Motor neuron (in vitro differentiated cells): ENCODE measurements around the gene ZMIZ1. TPM values are rescaled to one million over a fixed set of nuclear protein-coding genes. Genes with fewer than 3 reads are reported as not detected.

Source experiments
- ATAC-seq, 8 experiments: fragments of 200-7000 bp; cut with Tn5 transposase; replicated peaks in 6 of 8; 2 replicates each; pipeline ENCODE4 v1.8.0; 2021; ENCODE audit warnings: mild to moderate bottlenecking in 8 of 8, moderate library complexity in 8 of 8
- H3K27ac ChIP-seq, 2 donors: fragments of 250-450 bp; sonication (Bioruptor Pico); 2 replicates each; pipeline ENCODE4 v1.9.0; 2021; ENCODE audit warnings: antibody characterized with exemption in 2 of 2, mild to moderate bottlenecking in 2 of 2, moderate library complexity in 1 of 2
- H3K4me1 ChIP-seq, 2 donors: fragments of 250-450 bp; sonication (Bioruptor Pico); replicated peaks in 1 of 2; 2 replicates each; pipeline ENCODE4 v1.6.1; 2021; ENCODE audit warnings: antibody characterized with exemption in 2 of 2, mild to moderate bottlenecking in 2 of 2, moderate library complexity in 1 of 2
- H3K4me3 ChIP-seq, 5 donors: fragments of 250-450 bp; sonication (Bioruptor Pico); 2 replicates each; pipeline ENCODE4 v1.9.0; 2021; ENCODE audit warnings: antibody characterized with exemption in 5 of 5, mild to moderate bottlenecking in 5 of 5, moderate library complexity in 4 of 5
- WGBS, 10 experiments: fragments of 450-650 bp; shearing (Covaris generic); methylation state at CpG; one replicate each; pipeline ENCODE4 v1.0.0; 2022; 5-methylcytosine and 5-hydroxymethylcytosine counted together
- in situ Hi-C, 9 experiments: fragments of 400-800 bp; cut with MboI; loops; one replicate each; pipeline ENCODE4 v1.15.0; 2021; ENCODE audit warnings: low sequenced_read_pairs in 9 of 9, low pct_unique_long_range_greater_than_20kb in 2 of 9; ENCODE audit not compliant: unreplicated experiment in 9 of 9
- total RNA-seq, 8 experiments: library from RNA; unstranded; fragments of 300-600 nt; gene quantifications; 2 replicates each; pipeline versions ENCODE4 v1.2.3 to v1.2.4, GENCODE V29; 2022

ZMIZ1 gene
- total RNA-seq, 8 experiments from 2014 or later = 15.8 to 79.9 (median 50.0) TPM

DNA sequence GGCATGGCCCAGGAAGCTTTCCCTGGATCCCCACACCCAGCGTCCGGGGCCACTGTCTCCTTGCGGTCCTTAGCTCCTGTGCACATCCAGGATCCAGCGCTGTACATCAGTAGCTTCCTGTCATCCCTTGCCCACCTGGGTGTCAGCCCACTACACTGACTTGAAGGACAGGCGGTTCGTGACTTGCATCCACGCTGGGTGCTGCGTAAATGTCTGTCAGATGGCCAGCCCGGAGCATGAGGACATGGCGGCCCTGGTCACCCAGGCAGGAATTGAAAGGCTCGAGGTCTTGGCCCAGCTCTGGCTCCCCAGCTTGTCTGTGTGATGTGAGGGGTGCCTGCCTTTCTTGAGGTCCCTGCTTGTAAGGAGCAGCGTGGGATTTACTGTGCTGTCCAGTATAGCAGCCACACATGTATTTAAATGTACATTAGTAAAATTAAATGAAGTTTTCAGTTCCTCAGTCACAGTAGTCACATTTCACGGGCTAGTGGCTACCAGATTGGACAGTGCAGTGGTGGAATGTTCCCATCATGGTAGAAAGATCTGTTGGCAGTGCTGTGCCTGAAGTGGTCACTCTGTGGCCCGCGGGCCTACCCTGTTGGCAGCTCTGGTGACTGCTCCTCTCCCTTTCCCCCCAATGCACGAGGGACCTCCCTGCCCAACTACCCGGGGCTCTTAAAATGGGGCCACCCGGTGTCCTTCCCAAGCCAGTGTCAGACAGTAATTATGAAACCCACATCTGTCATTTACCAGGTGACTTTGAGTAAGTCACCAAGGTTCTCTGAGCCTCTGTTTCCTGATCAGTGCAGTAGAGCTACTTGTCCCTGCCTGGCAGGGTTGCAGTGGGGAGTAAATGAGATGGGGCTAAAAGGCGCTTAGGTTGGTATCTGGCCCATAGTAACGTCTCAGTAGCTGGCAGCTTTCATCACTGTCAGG, 180.7 kb downstream of the ZMIZ1 start:
- in situ Hi-C loops = loop anchor here in 1 of 9 experiments (25.0 kb wide), 1 partner anchor 1212 kb away; the partner anchor contains the start of genes POLR3A and RPS24
- no peak for ATAC-seq

DNA sequence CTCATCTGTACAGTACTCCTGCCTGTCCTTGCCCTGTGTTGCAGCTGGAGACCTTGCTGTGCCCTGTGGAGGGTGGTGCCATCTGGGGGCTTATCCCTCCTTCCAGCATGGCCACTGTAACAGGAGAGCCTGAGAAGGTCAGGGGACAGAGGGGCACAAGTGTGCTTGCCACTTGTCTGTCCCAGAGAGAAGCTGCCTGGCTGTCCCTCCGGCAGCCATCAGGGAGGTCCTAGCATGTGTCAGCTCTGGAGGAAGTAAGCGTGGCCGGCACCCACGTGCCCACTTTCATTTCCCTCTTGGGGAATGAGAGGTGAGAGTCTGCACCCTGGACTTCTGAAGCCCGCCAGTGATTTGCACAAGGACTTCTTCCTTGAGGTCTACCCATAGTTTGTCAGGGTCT, 181.5 kb downstream of the ZMIZ1 start:
- in situ Hi-C loops = no loop called here
- Histone ChIP-seq H3K4me3 (no peak overlapping the region), H3K4me1 (peaks cover 34 to 51% of the 10 kb centered on the region in 2 donors), H3K27ac (no peak overlapping the region)
- no peak for ATAC-seq
- 80 to 100% (median 87%) methylated on average over 1 to 5 of the region's 5 CpGs; no CpG with 5 or more reads in 6 of the 10 experiments for WGBS, 10 experiments

More for the DNA sequence above, 180.7 kb downstream of the ZMIZ1 start:
- no peak overlapping the region for H3K4me3 ChIP-seq
- 80 to 100% (median 88%) methylated on average over 1 to 7 of the region's 20 CpGs; no CpG with 5 or more reads in 3 of the 10 experiments for WGBS, 10 experiments
- no peak overlapping the region for H3K27ac ChIP-seq
- H3K4me1 ChIP-seq = peaks cover 42 to 56% of the 10 kb centered on the region in 2 donors

DNA sequence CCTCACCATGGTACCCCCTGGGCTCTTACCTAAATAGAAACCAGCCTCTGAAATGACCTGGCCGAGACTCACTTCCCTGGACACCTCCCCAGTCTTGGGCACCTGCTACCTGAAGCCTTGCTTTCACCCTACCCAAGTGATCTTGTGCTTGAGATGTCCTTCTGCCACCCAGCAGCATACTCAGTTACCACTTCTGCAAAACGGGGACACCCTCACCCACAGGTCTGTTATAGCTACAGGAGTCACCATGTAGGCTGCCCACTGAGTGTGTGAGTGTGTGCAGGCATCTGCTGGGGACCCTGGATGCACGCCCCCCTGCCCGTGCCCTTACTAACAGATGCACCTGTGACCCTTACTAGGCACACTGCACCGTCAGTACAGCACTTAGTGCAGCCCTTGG, 183.7 kb downstream of the ZMIZ1 start:
- in situ Hi-C loops = no loop called here
- no peak for ATAC-seq
- peaks cover 16 to 34% of the 10 kb centered on the region in 2 donors for H3K4me1 ChIP-seq
- no peak overlapping the region for H3K27ac ChIP-seq
- 93 to 100% (median 100%) methylated on average over 1 to 4 of the region's 5 CpGs; no CpG with 5 or more reads in 6 of the 10 experiments for WGBS, 10 experiments
- no peak overlapping the region for H3K4me3 ChIP-seq

DNA sequence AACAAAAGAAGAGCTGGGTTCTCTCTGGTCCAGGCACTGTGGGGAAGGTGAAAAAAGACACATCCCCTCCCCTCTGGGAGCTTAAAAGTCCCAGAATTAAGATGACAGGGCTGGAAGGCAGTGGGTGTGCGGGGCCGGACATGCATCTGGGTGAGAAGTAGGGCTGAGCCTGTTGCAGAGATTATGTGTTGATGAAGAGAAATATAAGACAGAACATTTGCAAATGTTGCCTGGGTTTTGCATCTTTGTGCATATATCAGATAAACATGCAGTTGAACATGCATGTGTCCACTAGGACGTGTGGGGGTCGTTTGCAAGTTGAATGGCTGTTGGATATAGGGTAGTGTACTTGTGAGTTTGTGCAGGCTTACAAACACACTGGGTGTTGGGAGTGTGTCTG, 184.2 kb downstream of the ZMIZ1 start:
- peaks cover 10 to 28% of the 10 kb centered on the region in 2 donors for H3K4me1 ChIP-seq
- in situ Hi-C loops = no loop called here
- 0 to 100% (median 80%) methylated on average over 1 to 2 of the region's 4 CpGs; no CpG with 5 or more reads in 5 of the 10 experiments for WGBS, 10 experiments

DNA sequence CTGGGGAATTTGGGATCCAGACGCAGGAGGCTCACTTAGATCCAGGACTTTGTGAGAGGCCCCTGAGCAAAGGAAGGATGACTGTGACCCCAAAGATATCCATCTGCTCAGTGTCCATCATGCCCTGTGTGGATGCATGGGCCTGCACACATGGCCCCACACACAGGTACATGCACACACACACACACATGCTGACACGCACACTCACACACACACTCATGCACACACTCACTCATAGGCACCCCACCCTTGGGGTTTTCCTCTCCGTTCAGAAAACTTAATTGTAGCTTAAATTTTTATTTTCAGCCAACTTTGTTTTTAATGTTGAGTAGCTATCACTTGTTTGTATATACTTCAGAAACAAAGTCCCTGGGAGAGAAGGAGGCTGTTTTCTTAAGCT, 184.9 kb downstream of the ZMIZ1 start:
- in situ Hi-C loops = no loop called here
- peaks cover 9 to 26% of the 10 kb centered on the region in 2 donors for H3K4me1 ChIP-seq

More for the DNA sequence above, 184.2 kb downstream of the ZMIZ1 start:
- Histone ChIP-seq H3K4me3 (no peak overlapping the region), H3K27ac (no peak overlapping the region)
- peak in 4 of 8 experiments; percentile 3 to 73 (median 48) for ATAC-seq

DNA sequence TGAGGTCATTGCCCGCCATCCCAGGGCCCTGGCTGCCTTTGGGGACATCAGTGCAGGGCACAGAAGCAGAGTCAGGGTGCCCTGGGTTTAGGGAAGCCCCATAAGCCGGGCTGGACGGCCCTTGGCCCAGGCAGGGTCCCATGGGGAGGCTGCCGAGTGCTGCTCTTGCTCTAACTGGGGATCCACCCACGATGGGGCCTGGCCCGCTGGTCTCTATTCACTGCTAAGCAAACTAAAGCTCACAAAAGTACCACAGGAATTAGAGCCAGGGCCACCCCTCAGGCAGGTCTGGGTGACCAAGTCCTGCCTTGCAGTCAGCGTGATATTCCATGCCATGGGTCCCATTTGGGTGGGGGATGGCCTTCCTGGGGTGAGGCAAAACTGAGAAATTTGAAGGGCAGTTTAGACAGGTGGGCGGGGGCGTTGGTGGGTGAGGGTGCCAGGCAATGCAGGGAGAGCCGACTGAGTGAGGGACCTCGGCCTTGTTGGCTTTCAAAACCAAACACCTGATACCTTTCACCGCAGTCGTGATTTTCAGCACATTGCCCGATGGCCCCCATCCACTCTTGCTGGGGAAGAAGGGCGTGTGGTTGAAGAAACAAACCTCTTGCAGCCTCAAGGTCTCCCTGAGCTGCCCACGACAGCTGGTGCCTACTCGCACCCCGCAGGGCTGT, 185.7 kb downstream of the ZMIZ1 start:
- 60 to 100% (median 96%) methylated on average over 1 to 10 of the region's 18 CpGs; no CpG with 5 or more reads in 4 of the 10 experiments for WGBS, 10 experiments
- in situ Hi-C loops = no loop called here

More for the DNA sequence above, 184.9 kb downstream of the ZMIZ1 start:
- no peak overlapping the region for H3K4me3 ChIP-seq
- H3K27ac ChIP-seq = peak overlapping the region in 1 of 2 donors; percentile 25
- 57 to 100% (median 80%) methylated on average over 1 of the region's 3 CpGs; no CpG with 5 or more reads in 7 of the 10 experiments for WGBS, 10 experiments
- ATAC-seq = no peak

DNA sequence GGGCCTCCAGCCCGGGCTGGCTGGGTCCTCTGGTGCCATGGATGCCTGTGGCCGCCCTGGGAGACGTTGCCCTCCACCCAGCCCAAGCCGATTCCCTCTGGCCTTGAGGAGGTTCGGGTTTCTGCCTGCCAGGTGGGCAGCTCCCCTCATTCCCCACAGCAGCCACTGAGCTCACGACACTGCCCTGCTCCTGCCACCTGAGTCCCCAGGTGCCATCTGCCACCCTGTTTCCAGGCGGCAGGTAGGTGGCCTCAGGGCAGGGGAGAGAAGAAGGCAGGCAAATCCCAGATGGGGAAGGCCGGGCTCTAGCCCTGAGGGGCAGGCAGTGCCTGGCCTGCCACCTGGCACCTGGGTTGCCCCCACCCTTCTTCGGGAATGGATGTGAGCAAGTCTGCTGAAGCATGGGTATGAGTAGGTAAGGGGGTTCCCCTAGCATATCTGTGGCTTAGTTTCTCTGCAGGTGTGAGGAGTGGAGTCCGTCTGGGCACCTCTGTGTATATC, 186.3 kb downstream of the ZMIZ1 start:
- H3K4me1 ChIP-seq = peaks cover 23 to 37% of the 10 kb centered on the region in 2 donors
- in situ Hi-C loops = no loop called here
- peak overlapping the region in 1 of 2 donors; percentile 8 for H3K27ac ChIP-seq
- WGBS, 10 experiments = 86 to 100% (median 91%) methylated on average over 2 to 5 of the region's 10 CpGs; no CpG with 5 or more reads in 6 of the 10 experiments
- no peak overlapping the region for H3K4me3 ChIP-seq
- ATAC-seq = peak in 1 of 8 experiments; percentile 18

More for the DNA sequence above, 185.7 kb downstream of the ZMIZ1 start:
- ATAC-seq = no peak
- no peak overlapping the region for H3K4me3 ChIP-seq
- peaks cover 17 to 31% of the 10 kb centered on the region in 2 donors for H3K4me1 ChIP-seq
- peak overlapping the region in 1 of 2 donors; percentile 8 for H3K27ac ChIP-seq

DNA sequence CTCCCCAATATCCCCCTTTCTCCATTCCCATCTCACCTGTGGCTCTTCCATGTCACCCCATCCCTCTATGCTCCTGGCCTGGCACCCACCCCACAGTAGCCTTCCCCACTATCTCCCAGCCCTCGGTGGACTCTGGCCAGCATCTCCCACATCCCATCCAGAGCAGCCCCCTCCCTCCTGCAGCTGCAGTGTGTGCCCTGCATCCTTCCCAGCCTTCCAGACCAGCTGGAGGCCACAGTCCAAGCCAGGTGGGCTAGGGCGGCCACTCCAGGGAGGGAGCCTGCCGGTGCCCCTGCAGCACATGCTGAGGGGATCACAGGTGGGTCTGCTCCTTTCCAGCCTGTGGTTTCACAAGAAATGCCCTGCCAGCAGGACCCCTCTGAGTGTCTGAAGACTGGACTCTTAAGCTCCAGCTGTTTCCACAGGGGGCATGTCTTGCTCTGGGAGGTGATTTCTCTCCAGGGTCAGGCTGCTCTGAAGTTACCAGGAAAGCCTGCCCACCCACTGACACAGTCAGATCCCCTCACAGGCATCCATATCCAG, 187.6 kb downstream of the ZMIZ1 start:
- no peak for ATAC-seq
- in situ Hi-C loops = no loop called here
- 80 to 100% methylated on average over 1 of the region's 3 CpGs; no CpG with 5 or more reads in 8 of the 10 experiments for WGBS, 10 experiments
- Histone ChIP-seq H3K4me1 (peaks cover 35 to 50% of the 10 kb centered on the region in 2 donors), H3K4me3 (no peak overlapping the region), H3K27ac (no peak overlapping the region)

DNA sequence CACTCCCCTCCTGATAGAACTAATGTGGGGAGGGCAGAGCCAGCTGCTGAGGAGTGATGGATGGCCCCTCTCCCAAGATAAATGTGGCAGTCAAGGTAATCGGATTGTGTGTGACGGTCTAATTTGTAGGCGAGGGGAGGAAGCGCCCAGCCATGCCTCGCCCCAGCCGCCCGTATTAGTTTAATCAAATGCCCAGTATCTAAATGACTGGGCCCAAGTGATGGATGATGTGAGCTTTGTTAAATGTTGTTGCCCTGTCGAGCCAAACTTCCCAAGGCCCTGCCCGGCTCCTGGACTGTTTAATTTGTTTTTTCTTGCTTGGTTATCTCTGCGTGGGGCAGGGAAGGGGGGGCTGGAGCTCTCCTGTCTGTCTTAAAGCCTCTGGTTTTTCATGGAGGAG, 190.1 kb downstream of the ZMIZ1 start:
- H3K4me3 ChIP-seq = no peak overlapping the region
- no peak for ATAC-seq
- H3K4me1 ChIP-seq = peaks cover 60 to 66% of the 10 kb centered on the region in 2 donors
- 43 to 100% (median 48%) methylated on average over 1 to 6 of the region's 10 CpGs; no CpG with 5 or more reads in 7 of the 10 experiments for WGBS, 10 experiments
- H3K27ac ChIP-seq = no peak overlapping the region
- in situ Hi-C loops = no loop called here

DNA sequence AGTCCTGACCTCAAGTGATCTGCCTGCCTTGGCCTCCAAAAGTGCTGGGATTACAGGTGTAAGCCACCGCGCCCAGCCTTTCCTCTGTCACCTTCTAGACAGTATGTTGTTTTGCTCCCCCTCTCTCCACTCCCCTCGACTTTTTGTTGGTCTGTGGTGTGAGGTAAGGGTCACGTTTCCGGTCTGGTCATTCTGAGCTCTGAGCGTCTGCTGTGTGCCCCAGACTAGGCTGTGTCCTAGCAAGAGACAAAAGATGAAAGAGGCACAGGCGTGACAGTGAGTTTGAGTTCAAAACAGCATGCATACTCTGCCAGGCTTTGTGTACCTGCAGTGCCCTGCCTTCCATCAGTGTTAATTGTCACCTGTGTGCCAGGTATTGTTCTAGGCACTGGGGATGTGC, 191.1 kb downstream of the ZMIZ1 start:
- 60 to 88% (median 80%) methylated on average over 1 to 6 of the region's 7 CpGs; no CpG with 5 or more reads in 5 of the 10 experiments for WGBS, 10 experiments
- Histone ChIP-seq H3K4me1 (peaks cover 70 to 71% of the 10 kb centered on the region in 2 donors), H3K27ac (peak overlapping the region; percentile 68 to 81)

DNA sequence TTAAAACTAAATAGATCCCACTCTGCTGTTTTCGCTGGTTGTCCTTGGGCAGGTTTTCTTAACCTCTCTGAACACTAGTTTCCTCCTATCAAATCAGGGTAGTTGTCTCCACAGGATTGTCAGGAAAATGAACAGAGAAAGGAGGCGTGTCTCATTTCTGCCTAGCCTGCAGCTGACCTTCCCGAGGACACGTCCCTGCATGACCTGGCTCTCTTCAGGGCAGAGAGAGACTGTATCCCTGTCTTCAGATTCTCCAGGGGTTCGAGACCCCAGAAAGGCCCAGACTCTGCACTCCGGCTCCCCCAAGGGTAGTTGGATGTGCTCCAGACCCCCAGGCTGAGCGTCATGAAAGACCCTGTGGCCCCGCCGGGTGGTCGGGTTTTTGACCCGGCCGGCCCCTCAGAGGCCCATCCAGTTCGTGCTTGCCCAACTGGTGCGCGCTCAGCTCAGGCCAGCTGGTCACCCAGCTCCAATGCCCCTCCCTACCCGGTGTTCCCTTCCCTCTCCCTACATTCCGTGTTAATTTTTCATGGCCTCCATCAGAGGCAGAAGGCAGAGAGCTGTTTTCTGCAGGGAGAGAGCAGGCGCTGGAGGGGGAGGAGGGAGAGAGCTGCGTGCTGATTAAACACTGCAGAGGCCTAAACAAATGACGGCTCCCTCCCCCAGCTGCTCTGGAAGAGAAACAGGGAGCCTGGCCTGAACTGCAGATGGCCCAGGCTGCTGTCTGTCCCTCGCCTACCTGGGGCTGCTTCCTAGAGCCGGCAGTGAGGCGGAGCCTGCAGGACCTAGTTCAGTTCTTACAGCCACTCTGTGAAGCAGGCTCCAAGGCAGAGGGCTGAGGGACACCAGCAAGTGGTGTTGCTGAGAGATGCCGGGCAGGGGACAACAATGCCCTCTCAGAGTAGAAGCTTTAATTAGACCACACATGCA, 192.3 kb downstream of the ZMIZ1 start:
- peaks cover 77 to 82% of the 10 kb centered on the region in 2 donors for H3K4me1 ChIP-seq
- peak overlapping the region; percentile 68 to 81 for H3K27ac ChIP-seq
- in situ Hi-C loops = no loop called here
- H3K4me3 ChIP-seq = no peak overlapping the region
- peak in 6 of 8 experiments; percentile 17 to 93 (median 91) for ATAC-seq
- 0 to 84% (median 28%) methylated on average over 1 to 11 of the region's 24 CpGs; no CpG with 5 or more reads in 1 of the 10 experiments for WGBS, 10 experiments

More for the DNA sequence above, 191.1 kb downstream of the ZMIZ1 start:
- in situ Hi-C loops = no loop called here
- ATAC-seq = no peak
- no peak overlapping the region for H3K4me3 ChIP-seq
